PFSK-1 (cell line): ENCODE data around the gene SAFB.

Experiments used
- FOXP2 ChIP-seq: optimal IDR thresholded peaks from 2 replicates; pipeline ENCODE3; 2011; ENCODE audit warnings: borderline replicate concordance, control low read depth, inconsistent platforms; ENCODE audit not compliant: insufficient read depth; ENCODE audit errors: extremely low read length, extremely low read depth
- POLR2AphosphoS5 ChIP-seq: IDR thresholded peaks from 2 replicates; pipeline ENCODE4 v1.6.1; 2012; ENCODE audit warnings: low read depth, mild to moderate bottlenecking, control low read depth, low read length, moderate library complexity
- TAF1 ChIP-seq: IDR thresholded peaks from 2 replicates; pipeline ENCODE4 v1.6.1; 2012; ENCODE audit warnings: low read length, control low read depth, borderline replicate concordance; ENCODE audit not compliant: insufficient read depth
- TF ChIP-seq, protein P1 (sequence below), 2 experiments: IDR thresholded peaks; 2 replicates each; pipeline versions ENCODE4 v1.6.1 to v1.8.0; 2011 to 2012; ENCODE audit warnings: low read depth in 2 of 2, low read length in 2 of 2, control low read depth in 1 of 2, inconsistent platforms in 1 of 2, mild to moderate bottlenecking in 1 of 2, moderate library complexity in 1 of 2; ENCODE audit not compliant: insufficient read depth in 1 of 2

DNA sequence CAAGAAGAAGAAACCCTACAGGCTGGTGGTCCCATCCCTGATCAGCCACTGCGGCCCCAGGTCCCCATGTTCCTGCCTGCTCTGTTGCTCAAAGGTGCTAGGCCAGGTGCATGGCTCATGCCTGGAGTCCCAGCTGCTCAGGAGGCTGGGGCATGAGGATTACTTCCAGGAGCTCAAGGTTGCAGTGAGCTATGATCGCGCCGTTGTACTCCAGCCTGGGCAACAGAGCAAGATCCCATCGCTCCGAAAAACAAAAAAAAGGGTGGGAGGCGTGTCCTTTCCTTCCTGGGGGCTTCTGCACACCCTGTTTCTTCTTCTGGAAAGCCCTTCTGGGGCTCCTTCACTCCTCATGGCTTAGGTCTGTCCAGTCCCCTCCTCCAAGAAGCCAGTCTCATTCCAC lies 43.2 kb upstream of the SAFB start:
- TF ChIP-seq POLR2AphosphoS5 (no peak), FOXP2 (no peak), TAF1 (no peak)
- TF ChIP-seq, protein P1, sequence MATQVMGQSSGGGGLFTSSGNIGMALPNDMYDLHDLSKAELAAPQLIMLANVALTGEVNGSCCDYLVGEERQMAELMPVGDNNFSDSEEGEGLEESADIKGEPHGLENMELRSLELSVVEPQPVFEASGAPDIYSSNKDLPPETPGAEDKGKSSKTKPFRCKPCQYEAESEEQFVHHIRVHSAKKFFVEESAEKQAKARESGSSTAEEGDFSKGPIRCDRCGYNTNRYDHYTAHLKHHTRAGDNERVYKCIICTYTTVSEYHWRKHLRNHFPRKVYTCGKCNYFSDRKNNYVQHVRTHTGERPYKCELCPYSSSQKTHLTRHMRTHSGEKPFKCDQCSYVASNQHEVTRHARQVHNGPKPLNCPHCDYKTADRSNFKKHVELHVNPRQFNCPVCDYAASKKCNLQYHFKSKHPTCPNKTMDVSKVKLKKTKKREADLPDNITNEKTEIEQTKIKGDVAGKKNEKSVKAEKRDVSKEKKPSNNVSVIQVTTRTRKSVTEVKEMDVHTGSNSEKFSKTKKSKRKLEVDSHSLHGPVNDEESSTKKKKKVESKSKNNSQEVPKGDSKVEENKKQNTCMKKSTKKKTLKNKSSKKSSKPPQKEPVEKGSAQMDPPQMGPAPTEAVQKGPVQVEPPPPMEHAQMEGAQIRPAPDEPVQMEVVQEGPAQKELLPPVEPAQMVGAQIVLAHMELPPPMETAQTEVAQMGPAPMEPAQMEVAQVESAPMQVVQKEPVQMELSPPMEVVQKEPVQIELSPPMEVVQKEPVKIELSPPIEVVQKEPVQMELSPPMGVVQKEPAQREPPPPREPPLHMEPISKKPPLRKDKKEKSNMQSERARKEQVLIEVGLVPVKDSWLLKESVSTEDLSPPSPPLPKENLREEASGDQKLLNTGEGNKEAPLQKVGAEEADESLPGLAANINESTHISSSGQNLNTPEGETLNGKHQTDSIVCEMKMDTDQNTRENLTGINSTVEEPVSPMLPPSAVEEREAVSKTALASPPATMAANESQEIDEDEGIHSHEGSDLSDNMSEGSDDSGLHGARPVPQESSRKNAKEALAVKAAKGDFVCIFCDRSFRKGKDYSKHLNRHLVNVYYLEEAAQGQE (IDR thresholded peaks at IDR 0.05; ENCODE audit: insufficient read depth in 1 of 2, low read depth in 2 of 2, low read length in 2 of 2): no peak
